AG04449 (cell line): ENCODE results near the gene JMJD1C.

Experiments
- CTCF ChIA-PET: fragments of 350-600 bp; formaldehyde crosslinking; extraction: SDS; loops from one replicate; lab custom pipeline; 2021; ENCODE audit warnings: antibody characterized with exemption; lab: Yijun Ruan, JAX
- POLR2A ChIA-PET: fragments of 400-600, 350-600 bp; formaldehyde crosslinking; extraction: SDS; loops from one replicate; lab custom pipeline; 2020; ENCODE audit warnings: antibody characterized with exemption, inconsistent platforms; lab: Yijun Ruan, JAX
- DNase-seq: peaks from one replicate; pipeline ENCODE4 v3.0.0-alpha.2; 2010; ENCODE audit warnings: low read depth, low spot score
- H3K4me3 ChIP-seq: 2 replicates; pipeline ENCODE4 v1.5.1; 2011; ENCODE audit warnings: low read depth, mild to moderate bottlenecking, control low read depth, low read length
- CTCF ChIP-seq: IDR thresholded peaks from one replicate; pipeline ENCODE4 v1.5.1; 2011; ENCODE audit warnings: mild to moderate bottlenecking, moderate library complexity, low read length, control low read depth, inconsistent platforms; ENCODE audit not compliant: insufficient read depth; ENCODE audit errors: missing control alignments

The JMJD1C gene

GRCh38 chr10:63429281-63429680 is 36.5 kb downstream of the JMJD1C start:
- no peak for DNase-seq
- H3K4me3 ChIP-seq: no peak overlapping the region
- CTCF ChIA-PET: no interaction called here
- POLR2A ChIA-PET: no interaction called here
- TF ChIP-seq CTCF: no peak

- no peak for TF ChIP-seq CTCF
- CTCF ChIA-PET: no interaction called here
- DNase-seq: no peak
- H3K4me3 ChIP-seq: no peak overlapping the region
- POLR2A ChIA-PET: no interaction called here
Measured at GRCh38 chr10:63427013-63427412, 38.8 kb downstream of the JMJD1C start.

DNA sequence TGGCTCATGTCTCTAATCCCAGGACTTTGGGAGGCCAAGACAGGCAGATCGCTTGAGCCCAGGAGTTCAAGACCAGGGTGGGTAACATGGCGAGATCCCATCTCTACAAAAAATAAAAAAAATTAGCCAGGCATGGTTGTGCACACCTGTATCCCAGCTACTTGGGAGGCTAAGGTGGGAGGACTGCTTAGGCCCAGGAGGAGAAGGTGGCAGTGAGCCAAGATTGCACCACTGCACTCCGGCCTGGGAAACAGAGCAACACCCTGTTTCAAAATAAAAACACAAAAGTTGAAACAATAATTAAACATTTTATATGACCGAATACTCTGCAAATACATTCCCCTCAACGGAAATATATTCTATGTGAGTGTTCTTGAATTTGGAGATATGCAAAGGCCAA is 40.3 kb downstream of the JMJD1C start:
- H3K4me3 ChIP-seq: no peak overlapping the region
- ChIA-PET CTCF (no interaction called here), POLR2A (no interaction called here)
- TF ChIP-seq CTCF: no peak
- DNase-seq: no peak

- CTCF ChIA-PET: interaction anchor here (1.0 kb wide), 1 partner anchor 296 kb away, joined by 3 read pairs; no protein-coding TSS in a partner anchor
Measured at GRCh38 chr10:63424576-63424975, 41.2 kb downstream of the JMJD1C start.

GRCh38 chr10:63423494-63423893 is 42.3 kb downstream of the JMJD1C start:
- POLR2A ChIA-PET: no interaction called here
- no peak for TF ChIP-seq CTCF
- no peak overlapping the region for H3K4me3 ChIP-seq
- CTCF ChIA-PET: no interaction called here
- no peak for DNase-seq

More at GRCh38 chr10:63424576-63424975, 41.2 kb downstream of the JMJD1C start:
- POLR2A ChIA-PET: no interaction called here
- TF ChIP-seq CTCF: no peak
- no peak for DNase-seq
- H3K4me3 ChIP-seq: no peak overlapping the region

DNA sequence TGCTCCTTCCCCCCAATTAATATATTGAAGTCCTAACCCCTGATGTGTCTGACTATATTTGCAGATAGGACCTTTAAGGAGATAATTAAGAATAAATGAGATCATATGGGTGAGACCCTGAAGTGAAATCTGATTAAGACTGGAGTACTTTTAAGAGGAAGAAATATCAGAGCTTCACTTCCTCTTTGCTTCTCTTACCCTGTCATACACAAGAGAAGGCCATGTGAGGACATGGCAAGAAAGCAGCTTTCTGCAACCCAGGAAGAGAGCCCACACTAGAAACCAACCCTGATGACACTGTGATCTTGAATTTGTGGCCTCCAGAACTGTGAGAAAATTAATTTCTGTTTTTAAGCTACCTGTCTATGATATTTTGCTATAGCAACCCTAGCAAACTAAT is 44.2 kb downstream of the JMJD1C start:
- DNase-seq: no peak
- no peak overlapping the region for H3K4me3 ChIP-seq
- TF ChIP-seq CTCF: no peak
- ChIA-PET CTCF (no interaction called here), POLR2A (no interaction called here)
